Naive B cell (primary cell): ENCODE data around the gene CACNA2D3. TPM values are rescaled to one million over a fixed set of nuclear protein-coding genes. Genes with fewer than 3 reads are reported as not detected.
"Not testable (repeated sequence)": the region's sequence is repeated elsewhere in the genome, so short reads cannot be mapped to it uniquely, and the experiment has no call there.

Experiments used
- ATAC-seq, 2 donors: fragments of 150-1000 bp; cut with Tn5 transposase; 2 replicates each; pipeline ENCODE4 v1.10.0; 2021; ENCODE audit warnings: low read depth in 2 of 2, mild to moderate bottlenecking in 2 of 2, moderate library complexity in 2 of 2
- DNase-seq: peaks from one replicate; pipeline ENCODE4 v3.0.0; 2022
- H3K27ac Mint-ChIP-seq, 6 donors: one replicate each; pipeline ENCODE4 v1.8.0; 2020 to 2022; ENCODE audit warnings: mild to moderate bottlenecking in 6 of 6, mixed read lengths in 6 of 6, moderate library complexity in 5 of 6, inconsistent platforms in 2 of 6
- H3K27me3 Mint-ChIP-seq, 3 donors: one replicate each; pipeline ENCODE4 v1.8.0; 2021 to 2022; ENCODE audit warnings: mixed read lengths in 3 of 3, mild to moderate bottlenecking in 1 of 3
- H3K36me3 Mint-ChIP-seq, 2 donors: one replicate each; pipeline ENCODE4 v1.8.0; 2020 to 2022; ENCODE audit warnings: mixed read lengths in 2 of 2, inconsistent platforms in 1 of 2, mild to moderate bottlenecking in 1 of 2
- H3K4me1 Mint-ChIP-seq, 3 donors: one replicate each; pipeline ENCODE4 v1.8.0; 2020 to 2022; ENCODE audit warnings: mixed read lengths in 3 of 3, inconsistent platforms in 1 of 3, mild to moderate bottlenecking in 1 of 3, moderate library complexity in 1 of 3
- H3K4me3 Mint-ChIP-seq, 8 donors: one replicate each; pipeline ENCODE4 v1.8.0; 2020 to 2022; ENCODE audit warnings: mild to moderate bottlenecking in 8 of 8, mixed read lengths in 8 of 8, moderate library complexity in 8 of 8, inconsistent platforms in 2 of 8
- H3K9me3 Mint-ChIP-seq, 7 donors: one replicate each; pipeline ENCODE4 v1.8.0; 2020 to 2022; ENCODE audit warnings: mixed read lengths in 7 of 7, mild to moderate bottlenecking in 5 of 7, inconsistent platforms in 2 of 7, moderate library complexity in 1 of 7
- polyA plus RNA-seq, 6 donors: library from polyadenylated mRNA; unstranded; fragments of 300-500 nt; fragmentation: Illumina TruSeq; gene quantifications; one replicate each; pipeline ENCODE4 v1.2.3, GENCODE V29; 2021; ENCODE audit warnings: low read depth in 6 of 6

Gene CACNA2D3
- polyA plus RNA-seq, 6 donors from 2014 or later = not detected

- DNase-seq, H3K4me1 Mint-ChIP-seq, ATAC-seq, H3K4me3 Mint-ChIP-seq: not testable (repeated sequence)
- Mint-ChIP-seq H3K27me3 (peaks cover 50 to 65% (median 53%) of the 10 kb centered on the region in 3 donors), H3K27ac (peak overlapping the region in 1 of 6 donors; percentile 3), H3K9me3 (peaks cover 0 to 20% (median 8%) of the 10 kb centered on the region in 7 donors), H3K36me3 (peaks cover 6 to 12% of the 10 kb centered on the region in 2 donors)
Measured at GRCh38 chr3:54116129-54116528, 6.2 kb upstream of the CACNA2D3 start.

DNA sequence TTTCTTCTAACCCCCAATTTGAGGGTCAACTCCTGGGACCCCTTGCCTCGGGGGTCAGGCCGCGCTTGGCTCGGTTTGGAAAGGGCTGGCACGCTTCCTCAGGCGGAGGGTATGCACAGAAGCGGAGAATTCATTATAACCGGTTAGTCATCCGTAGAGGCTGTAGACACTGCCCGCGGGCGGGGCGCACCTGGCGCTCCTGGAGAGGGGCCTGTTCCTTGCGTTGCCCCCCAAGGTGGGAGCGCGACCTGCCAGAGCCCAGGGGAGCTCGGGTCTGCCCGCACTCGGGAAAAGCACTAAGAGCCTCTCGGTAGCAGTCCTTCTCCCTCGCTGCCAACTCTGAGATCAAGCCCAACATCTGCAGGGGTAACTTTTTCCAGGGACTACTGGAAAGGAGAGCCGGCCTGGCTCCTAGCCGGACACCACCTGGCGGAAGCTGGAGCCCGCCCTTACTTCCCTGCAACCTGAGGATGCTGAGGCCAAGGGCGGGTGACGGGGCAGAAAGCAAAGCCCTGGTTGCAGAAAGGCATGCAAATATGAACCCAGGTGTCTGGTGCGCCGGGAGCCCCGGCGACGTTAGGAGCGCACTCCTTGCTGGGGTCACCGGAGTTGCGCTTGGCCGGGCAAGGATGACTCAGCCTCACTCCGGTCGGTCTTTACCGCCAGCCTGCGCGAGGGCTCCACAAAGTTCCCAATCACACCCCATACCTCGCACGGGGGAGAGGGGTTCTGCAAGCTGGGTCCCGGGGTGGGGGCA, 1.5 kb upstream of the CACNA2D3 start:
- Mint-ChIP-seq H3K4me3 (peak overlapping the region in 1 of 8 donors; percentile 10), H3K27ac (no peak overlapping the region), H3K27me3 (peaks cover 50 to 74% (median 66%) of the 10 kb centered on the region in 3 donors), H3K36me3 (peaks cover 6 to 20% of the 10 kb centered on the region in 2 donors), H3K4me1 (peaks cover 4 to 10% (median 5%) of the 10 kb centered on the region in 3 donors), H3K9me3 (peaks cover 0 to 11% (median 4%) of the 10 kb centered on the region in 7 donors)
- no peak for ATAC-seq
- DNase-seq = no peak

DNA sequence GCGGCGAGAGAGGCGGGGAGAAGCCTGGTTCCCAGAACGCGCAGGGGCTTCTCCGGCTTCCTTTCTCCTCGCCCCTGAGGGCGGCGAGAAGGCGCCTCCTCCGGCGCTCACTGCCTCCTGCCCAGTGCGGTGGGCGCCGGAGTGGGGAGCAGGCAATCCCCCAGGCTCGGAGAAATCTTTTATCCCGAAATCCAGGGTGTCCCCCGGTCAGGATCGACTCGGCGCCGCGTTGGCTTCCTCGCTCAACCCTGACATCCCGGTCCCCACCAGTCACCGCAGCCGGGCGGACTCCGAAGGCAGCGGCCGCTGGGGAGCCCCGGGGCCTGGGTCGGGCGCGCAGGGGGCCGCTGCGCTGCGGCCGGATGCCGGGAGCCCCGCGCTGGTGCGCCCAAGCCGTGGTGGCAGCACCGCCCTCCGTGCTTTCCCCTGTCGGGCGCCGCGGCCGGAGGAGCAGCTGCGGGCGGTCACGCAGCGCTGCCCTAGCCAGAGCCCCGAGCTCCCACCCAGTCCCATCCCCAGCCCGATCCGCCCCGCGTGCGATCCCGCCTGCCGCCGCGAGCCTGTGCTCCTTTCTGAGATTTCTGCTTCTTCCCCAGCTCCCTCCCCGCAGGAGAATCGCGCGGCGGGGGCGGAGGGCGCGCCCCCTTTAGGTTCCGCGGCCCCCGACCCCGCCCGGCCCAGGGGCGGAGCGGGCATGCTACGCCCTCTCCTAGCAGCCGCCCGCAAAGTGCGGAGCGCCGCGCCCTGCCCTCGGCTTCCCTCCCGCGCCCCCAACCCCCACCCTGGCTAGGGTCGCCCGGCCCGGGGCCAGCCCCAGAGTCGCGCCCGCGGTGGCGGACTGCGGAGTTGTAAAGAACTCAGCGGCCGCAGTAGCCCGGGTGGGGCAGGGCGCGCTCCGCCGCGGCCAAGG, 683 bp upstream of the CACNA2D3 start:
- peaks cover 4 to 10% (median 5%) of the 10 kb centered on the region in 3 donors for H3K4me1 Mint-ChIP-seq
- H3K27ac Mint-ChIP-seq = no peak overlapping the region
- peaks cover 0 to 13% of the 10 kb centered on the region in 2 donors for H3K36me3 Mint-ChIP-seq
- DNase-seq (no peak), ATAC-seq (no peak)
- H3K9me3 Mint-ChIP-seq = peaks cover 0 to 5% (median 0%) of the 10 kb centered on the region in 7 donors
- H3K27me3 Mint-ChIP-seq = peaks cover 45 to 66% (median 66%) of the 10 kb centered on the region in 3 donors
- no peak overlapping the region for H3K4me3 Mint-ChIP-seq

DNA sequence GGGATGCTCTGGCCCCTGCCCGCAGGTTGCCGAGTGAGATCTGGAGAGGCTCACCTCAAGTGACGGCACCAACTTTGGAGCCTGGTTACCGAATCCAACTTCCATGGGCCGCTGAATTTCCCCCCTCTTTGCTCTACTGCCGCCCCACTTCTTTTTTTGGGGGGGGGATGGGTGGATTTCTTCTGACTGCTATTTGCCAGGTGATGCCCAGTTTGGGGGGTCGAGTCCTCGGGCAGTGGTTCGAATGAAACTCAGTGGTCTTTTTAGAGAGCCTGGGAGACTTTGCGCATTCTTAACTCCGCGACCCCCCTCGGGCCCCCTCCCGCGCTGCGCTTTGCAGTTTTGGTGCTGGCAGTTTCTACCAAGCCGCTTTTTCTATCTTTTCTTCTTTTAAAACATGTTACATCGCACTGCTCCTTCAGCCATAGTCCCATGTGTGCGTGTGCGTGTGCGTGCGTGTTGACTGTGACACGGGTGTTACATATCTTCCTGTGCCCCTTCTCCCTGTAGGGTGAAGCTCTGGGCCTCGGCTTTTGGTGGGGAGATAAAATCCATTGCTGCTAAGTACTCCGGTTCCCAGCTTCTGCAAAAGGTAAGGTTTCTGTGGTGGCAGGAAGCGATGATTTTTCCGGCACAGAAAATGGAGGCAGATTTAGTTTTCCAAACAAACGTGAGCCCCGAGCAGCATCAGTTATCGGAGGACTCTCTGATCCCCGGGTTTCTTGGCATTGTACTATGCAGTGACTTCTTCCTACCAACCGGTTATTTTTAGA, 837 bp downstream of the CACNA2D3 start:
- Mint-ChIP-seq H3K27me3 (peaks cover 42 to 61% (median 59%) of the 10 kb centered on the region in 3 donors), H3K4me1 (peaks cover 4 to 10% (median 5%) of the 10 kb centered on the region in 3 donors), H3K4me3 (peak overlapping the region in 5 of 8 donors; percentile 25 to 77 (median 57)), H3K9me3 (peaks cover 0 to 3% (median 0%) of the 10 kb centered on the region in 7 donors), H3K36me3 (peaks cover 0 to 8% of the 10 kb centered on the region in 2 donors), H3K27ac (no peak overlapping the region)
- ATAC-seq (no peak), DNase-seq (no peak)

DNA sequence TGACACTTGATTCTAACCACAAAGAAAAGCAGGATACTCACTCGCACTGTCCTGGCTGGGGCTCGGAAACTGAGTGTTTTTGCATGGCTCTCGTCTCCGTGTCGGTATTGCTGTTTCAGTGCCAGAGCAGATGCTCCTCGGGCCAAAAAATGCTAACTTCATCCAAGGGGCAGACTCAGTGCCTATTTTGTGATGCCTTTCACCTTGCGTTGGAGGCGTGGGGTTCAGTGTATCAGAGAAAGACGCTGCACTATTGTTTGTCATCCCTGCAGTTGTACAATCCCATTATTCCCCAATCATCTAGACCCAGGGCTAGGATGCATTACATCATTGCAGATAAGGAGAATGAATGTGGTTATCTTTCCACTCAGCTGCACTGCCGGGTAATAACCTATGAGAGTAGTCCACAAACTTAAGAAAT, 1.4 kb downstream of the CACNA2D3 start:
- peaks cover 42 to 62% (median 59%) of the 10 kb centered on the region in 3 donors for H3K27me3 Mint-ChIP-seq
- peaks cover 0 to 3% (median 0%) of the 10 kb centered on the region in 7 donors for H3K9me3 Mint-ChIP-seq

DNA sequence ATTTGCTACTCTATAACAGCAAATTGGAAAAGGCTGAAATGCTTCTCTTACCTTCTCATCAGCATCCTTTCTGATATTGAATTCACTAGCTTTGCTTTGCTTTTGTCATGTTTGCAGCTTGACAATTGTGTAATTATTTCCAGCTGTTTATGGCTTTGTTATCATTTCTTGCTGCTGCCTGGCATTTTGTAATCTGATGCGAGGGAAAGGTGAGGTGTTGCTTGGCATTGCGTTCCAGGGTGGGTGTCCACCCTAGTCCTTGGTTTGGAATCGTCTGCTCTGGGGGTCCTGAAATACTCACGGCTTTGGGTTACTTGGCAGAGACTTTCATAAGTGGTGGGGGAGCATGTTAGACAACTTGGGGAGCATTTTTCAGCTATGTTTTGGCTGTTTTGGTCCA, 2.9 kb downstream of the CACNA2D3 start:
- no peak overlapping the region for H3K4me3 Mint-ChIP-seq
- peaks cover 0 to 8% of the 10 kb centered on the region in 2 donors for H3K36me3 Mint-ChIP-seq
- ATAC-seq (no peak), DNase-seq (no peak)
- peaks cover 0 to 3% (median 0%) of the 10 kb centered on the region in 7 donors for H3K9me3 Mint-ChIP-seq
- no peak overlapping the region for H3K27ac Mint-ChIP-seq
- H3K27me3 Mint-ChIP-seq = peaks cover 35 to 48% (median 45%) of the 10 kb centered on the region in 3 donors
- peaks cover 4 to 10% (median 5%) of the 10 kb centered on the region in 3 donors for H3K4me1 Mint-ChIP-seq

More for the DNA sequence above, 1.4 kb downstream of the CACNA2D3 start:
- Mint-ChIP-seq H3K4me1 (peaks cover 4 to 10% (median 5%) of the 10 kb centered on the region in 3 donors), H3K36me3 (peaks cover 0 to 8% of the 10 kb centered on the region in 2 donors), H3K27ac (no peak overlapping the region), H3K4me3 (peak overlapping the region in 3 of 8 donors; percentile 57 to 77 (median 66))
- ATAC-seq = no peak
- DNase-seq = no peak

DNA sequence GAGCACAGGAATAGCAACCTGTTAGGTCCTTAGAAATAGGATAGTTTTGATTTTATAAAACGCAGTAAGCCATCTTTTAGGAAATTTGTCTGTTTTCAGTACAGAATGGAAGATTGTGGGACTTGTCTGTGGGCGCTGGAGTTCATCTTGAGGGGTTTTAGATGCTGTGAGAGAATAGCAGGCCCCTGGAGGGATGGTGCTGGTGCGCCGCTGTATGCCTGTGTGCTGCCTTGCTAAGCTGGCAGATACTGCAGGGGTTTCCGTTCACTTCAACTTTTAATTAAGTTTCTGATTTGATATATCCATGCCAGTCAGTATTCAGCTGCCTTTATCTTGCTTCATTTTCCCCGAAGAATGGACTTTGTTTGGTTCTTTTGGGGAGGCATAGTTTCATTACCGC, 4.2 kb downstream of the CACNA2D3 start:
- DNase-seq (no peak), ATAC-seq (no peak)
- no peak overlapping the region for H3K27ac Mint-ChIP-seq
- H3K9me3 Mint-ChIP-seq = peaks cover 0 to 3% (median 0%) of the 10 kb centered on the region in 7 donors
- H3K27me3 Mint-ChIP-seq = peaks cover 42 to 43% (median 42%) of the 10 kb centered on the region in 3 donors
- no peak overlapping the region for H3K4me3 Mint-ChIP-seq
- peaks cover 0 to 10% (median 4%) of the 10 kb centered on the region in 3 donors for H3K4me1 Mint-ChIP-seq
- peaks cover 0 to 8% of the 10 kb centered on the region in 2 donors for H3K36me3 Mint-ChIP-seq

DNA sequence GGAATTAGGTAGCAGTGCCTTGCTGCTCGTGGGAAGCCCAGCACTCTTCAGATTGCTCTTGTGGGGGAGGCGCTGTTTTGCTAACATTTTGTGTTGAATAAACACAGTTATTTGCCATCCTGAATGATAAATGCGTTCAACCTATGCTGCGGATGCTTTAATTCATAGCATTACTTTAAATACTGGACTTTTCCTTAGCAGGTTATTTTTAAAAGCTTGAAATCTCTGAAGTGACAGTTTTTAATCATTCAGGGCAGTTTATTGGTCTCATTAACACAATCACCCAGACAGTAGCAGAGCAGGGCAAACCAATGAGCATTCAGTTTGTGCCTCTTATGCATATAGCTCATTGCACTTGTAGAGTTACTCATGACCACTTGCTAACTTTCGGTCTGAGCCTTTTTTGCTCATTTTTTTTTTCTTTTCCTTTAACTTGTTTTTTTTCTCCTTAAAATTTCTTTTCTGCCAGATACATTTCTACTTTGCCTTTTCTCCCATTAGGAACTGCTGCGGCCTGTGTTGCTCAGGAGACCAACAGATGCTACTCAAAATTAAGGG, 5.2 kb downstream of the CACNA2D3 start:
- H3K36me3 Mint-ChIP-seq = peaks cover 0 to 8% of the 10 kb centered on the region in 2 donors
- ATAC-seq = no peak
- H3K27me3 Mint-ChIP-seq = peaks cover 43 to 45% (median 45%) of the 10 kb centered on the region in 3 donors
- peaks cover 0 to 10% (median 4%) of the 10 kb centered on the region in 3 donors for H3K4me1 Mint-ChIP-seq
- DNase-seq = no peak
- no peak overlapping the region for H3K4me3 Mint-ChIP-seq
- no peak overlapping the region for H3K27ac Mint-ChIP-seq
- peaks cover 0 to 3% (median 0%) of the 10 kb centered on the region in 7 donors for H3K9me3 Mint-ChIP-seq

- no peaks in the 10 kb centered on the region for H3K9me3 Mint-ChIP-seq
- no peaks in the 10 kb centered on the region for H3K4me1 Mint-ChIP-seq
- H3K27ac Mint-ChIP-seq = no peak overlapping the region
- H3K4me3 Mint-ChIP-seq = no peak overlapping the region
- peaks cover 19 to 24% (median 21%) of the 10 kb centered on the region in 3 donors for H3K27me3 Mint-ChIP-seq
- DNase-seq (no peak), ATAC-seq (no peak)
- no peaks in the 10 kb centered on the region for H3K36me3 Mint-ChIP-seq
Measured at GRCh38 chr3:54131026-54131605, 8.8 kb downstream of the CACNA2D3 start.

DNA sequence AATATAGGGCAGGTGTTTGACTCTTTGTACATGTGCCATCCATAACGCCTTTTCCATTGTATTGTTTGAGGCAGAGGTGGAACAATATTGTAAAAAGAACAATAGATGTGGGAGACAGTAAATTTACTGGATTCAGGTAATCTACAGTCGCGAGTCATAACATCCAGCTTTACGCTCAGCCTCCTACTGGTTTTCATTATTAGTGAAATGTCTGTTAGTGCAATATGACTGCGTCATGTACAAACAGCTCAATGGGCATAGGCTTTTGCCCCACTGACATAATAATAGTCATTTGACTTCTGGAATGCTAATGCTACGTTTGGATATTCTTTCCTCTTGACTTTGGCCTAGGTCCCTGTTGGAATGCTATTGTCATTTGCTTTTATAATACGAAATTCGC, 9.5 kb downstream of the CACNA2D3 start:
- Mint-ChIP-seq H3K27me3 (peaks cover 19 to 24% (median 21%) of the 10 kb centered on the region in 3 donors), H3K4me3 (no peak overlapping the region)

GRCh38 chr3:54132685-54133084, 10.3 kb downstream of the CACNA2D3 start:
- no peak for ATAC-seq
- no peaks in the 10 kb centered on the region for H3K4me1 Mint-ChIP-seq
- H3K36me3 Mint-ChIP-seq = no peaks in the 10 kb centered on the region
- DNase-seq = no peak
- no peaks in the 10 kb centered on the region for H3K9me3 Mint-ChIP-seq
- no peak overlapping the region for H3K27ac Mint-ChIP-seq
- H3K27me3 Mint-ChIP-seq = peaks cover 16 to 23% (median 18%) of the 10 kb centered on the region in 3 donors
- H3K4me3 Mint-ChIP-seq = no peak overlapping the region

More for the DNA sequence above, 9.5 kb downstream of the CACNA2D3 start:
- no peaks in the 10 kb centered on the region for H3K36me3 Mint-ChIP-seq
- no peak overlapping the region for H3K27ac Mint-ChIP-seq
- ATAC-seq = no peak
- H3K4me1 Mint-ChIP-seq = no peaks in the 10 kb centered on the region
- DNase-seq = no peak
- H3K9me3 Mint-ChIP-seq = no peaks in the 10 kb centered on the region

DNA sequence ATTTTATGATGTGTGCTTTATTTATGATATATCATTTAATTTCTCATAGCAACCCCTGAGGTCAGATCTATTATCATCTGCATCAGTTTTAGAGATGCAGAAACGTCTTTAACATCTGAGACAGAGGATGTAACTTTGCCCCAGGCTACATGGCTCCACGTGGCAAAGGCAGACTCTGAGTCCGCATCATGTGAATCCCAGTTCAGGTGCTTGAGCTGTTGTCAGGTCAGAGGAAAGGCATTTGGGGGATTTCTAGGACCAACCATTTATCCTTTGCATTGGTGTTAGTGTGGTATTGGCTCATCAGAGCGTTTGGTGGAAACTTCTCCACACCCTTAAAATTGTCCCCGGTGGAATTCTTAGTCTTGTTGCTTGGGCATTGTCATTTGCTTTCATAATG, 10.8 kb downstream of the CACNA2D3 start:
- no peaks in the 10 kb centered on the region for H3K4me1 Mint-ChIP-seq
- H3K4me3 Mint-ChIP-seq = no peak overlapping the region
- no peaks in the 10 kb centered on the region for H3K36me3 Mint-ChIP-seq
- H3K9me3 Mint-ChIP-seq = no peaks in the 10 kb centered on the region
- H3K27me3 Mint-ChIP-seq = peaks cover 16 to 23% (median 18%) of the 10 kb centered on the region in 3 donors
- DNase-seq = no peak
- H3K27ac Mint-ChIP-seq = no peak overlapping the region
- ATAC-seq = no peak
